HEK293 (cell line): ENCODE data around the gene ZNHIT1.

Experiments used
- GLI4 ChIP-seq: fragments of 450-650 bp; formaldehyde crosslinking; IDR thresholded peaks from 2 replicates; pipeline ENCODE4 v1.5.1; 2016; ENCODE audit warnings: missing biosample characterization, missing genetic modification characterization
- REPIN1 ChIP-seq: fragments of 450-650 bp; formaldehyde crosslinking; IDR thresholded peaks from 2 replicates; pipeline ENCODE4 v1.5.1; 2017; ENCODE audit warnings: missing biosample characterization, missing genetic modification characterization, low read depth
- REST ChIP-seq: fragments of 450-650 bp; formaldehyde crosslinking; IDR thresholded peaks from 2 replicates; pipeline ENCODE4 v1.5.1; 2016; ENCODE audit warnings: missing biosample characterization, missing genetic modification characterization
- TSHZ1 ChIP-seq: fragments of 450-650 bp; formaldehyde crosslinking; IDR thresholded peaks from 2 replicates; pipeline ENCODE4 v1.5.1; 2016; ENCODE audit warnings: missing biosample characterization, missing genetic modification characterization, borderline replicate concordance
- ZBTB1 ChIP-seq: fragments of 450-650 bp; formaldehyde crosslinking; IDR thresholded peaks from 2 replicates; pipeline ENCODE4 v1.5.1; 2016; ENCODE audit warnings: missing biosample characterization, missing genetic modification characterization
- ZBTB44 ChIP-seq: fragments of 450-650 bp; IDR thresholded peaks from 2 replicates; pipeline ENCODE4 v1.5.1; 2018; ENCODE audit warnings: missing biosample characterization, mild to moderate bottlenecking, missing genetic modification characterization
- ZFHX2 ChIP-seq: fragments of 450-650 bp; formaldehyde crosslinking; conservative IDR thresholded peaks from 2 replicates; pipeline ENCODE4 v1.5.1; 2016; ENCODE audit warnings: missing biosample characterization, missing genetic modification characterization
- ZNF133 ChIP-seq: fragments of 450-650 bp; formaldehyde crosslinking; IDR thresholded peaks from 2 replicates; pipeline ENCODE4 v1.5.1; 2016; ENCODE audit warnings: missing biosample characterization, missing genetic modification characterization
- ZNF169 ChIP-seq: fragments of 450-650 bp; formaldehyde crosslinking; IDR thresholded peaks from 2 replicates; pipeline ENCODE4 v1.5.1; 2016; ENCODE audit warnings: missing biosample characterization, missing genetic modification characterization
- ZNF175 ChIP-seq: fragments of 450-650 bp; formaldehyde crosslinking; IDR thresholded peaks from 2 replicates; pipeline ENCODE4 v1.5.1; 2016; ENCODE audit warnings: missing biosample characterization, missing genetic modification characterization
- ZNF211 ChIP-seq: fragments of 450-650 bp; formaldehyde crosslinking; IDR thresholded peaks from 2 replicates; pipeline ENCODE4 v1.5.1; 2016; ENCODE audit warnings: low read depth, missing biosample characterization, missing genetic modification characterization
- ZNF221 ChIP-seq: fragments of 450-650 bp; formaldehyde crosslinking; IDR thresholded peaks from 2 replicates; pipeline ENCODE4 v1.5.1; 2017; ENCODE audit warnings: missing biosample characterization, missing genetic modification characterization, borderline replicate concordance
- ZNF354C ChIP-seq: fragments of 450-650 bp; formaldehyde crosslinking; IDR thresholded peaks from 2 replicates; pipeline ENCODE4 v1.5.1; 2016; ENCODE audit warnings: missing biosample characterization, missing genetic modification characterization, low read depth, borderline replicate concordance
- ZNF398 ChIP-seq: fragments of 450-650 bp; formaldehyde crosslinking; IDR thresholded peaks from 2 replicates; pipeline ENCODE4 v1.5.1; 2017; ENCODE audit warnings: missing biosample characterization, missing genetic modification characterization
- ZNF426 ChIP-seq: fragments of 450-650 bp; formaldehyde crosslinking; IDR thresholded peaks from 2 replicates; pipeline ENCODE4 v1.5.1; 2017; ENCODE audit warnings: missing biosample characterization, missing genetic modification characterization, mild to moderate bottlenecking, inconsistent platforms, moderate library complexity
- ZNF529 ChIP-seq: fragments of 450-650 bp; formaldehyde crosslinking; IDR thresholded peaks from 2 replicates; pipeline ENCODE4 v1.5.1; 2017; ENCODE audit warnings: missing genetic modification characterization, missing biosample characterization; ENCODE audit not compliant: insufficient replicate concordance
- ZNF544 ChIP-seq: fragments of 450-650 bp; formaldehyde crosslinking; IDR thresholded peaks from 2 replicates; pipeline ENCODE4 v1.5.0; 2017; ENCODE audit warnings: missing biosample characterization, missing genetic modification characterization
- ZNF645 ChIP-seq: fragments of 450-650 bp; formaldehyde crosslinking; IDR thresholded peaks from 2 replicates; pipeline ENCODE4; 2016; ENCODE audit warnings: missing biosample characterization, missing genetic modification characterization
- ZNF692 ChIP-seq: fragments of 450-650 bp; formaldehyde crosslinking; IDR thresholded peaks from 2 replicates; pipeline ENCODE4 v1.5.1; 2016; ENCODE audit warnings: missing biosample characterization, missing genetic modification characterization
- ZNF707 ChIP-seq: fragments of 450-650 bp; formaldehyde crosslinking; IDR thresholded peaks from 2 replicates; pipeline ENCODE4 v1.5.1; 2016; ENCODE audit warnings: missing biosample characterization, missing genetic modification characterization
- ZNF747 ChIP-seq: fragments of 450-650 bp; formaldehyde crosslinking; IDR thresholded peaks from 2 replicates; pipeline ENCODE4 v1.5.1; 2016; ENCODE audit warnings: missing biosample characterization, missing genetic modification characterization
- ZNF76 ChIP-seq: fragments of 450-650 bp; formaldehyde crosslinking; IDR thresholded peaks from 2 replicates; pipeline ENCODE4; 2016; ENCODE audit warnings: low read depth, missing biosample characterization, missing genetic modification characterization, borderline replicate concordance
- ZNF791 ChIP-seq: fragments of 450-650 bp; formaldehyde crosslinking; IDR thresholded peaks from 2 replicates; pipeline ENCODE4 v1.5.1; 2016; ENCODE audit warnings: missing biosample characterization, missing genetic modification characterization
- ZNF830 ChIP-seq: fragments of 450-650 bp; IDR thresholded peaks from 2 replicates; pipeline ENCODE4 v1.5.0; 2018; ENCODE audit warnings: missing biosample characterization, missing genetic modification characterization, low read depth, mild to moderate bottlenecking, moderate library complexity

The ZNHIT1 gene

GRCh38 chr7:101172854-101173751 is 44.9 kb upstream of the ZNHIT1 start (continued):
- peak; percentile 41; the same call in 1 of the 2 replicates for TF ChIP-seq ZNF76 (tag by site-specific recombination)
- no peak for TF ChIP-seq ZNF645
- no peak for TF ChIP-seq ZNF426 (tag by site-specific recombination)
- no peak for TF ChIP-seq ZBTB44 (tag by site-specific recombination)
- TF ChIP-seq ZNF791 (tag by site-specific recombination): no peak
- no peak for TF ChIP-seq ZNF133 (tag by site-specific recombination)
- TF ChIP-seq ZNF707 (tag by site-specific recombination): no peak
- no peak for TF ChIP-seq REPIN1
- no peak for TF ChIP-seq ZNF830 (tag by site-specific recombination)
- TF ChIP-seq REST (tag by site-specific recombination): no peak
- no peak for TF ChIP-seq ZBTB1 (tag by site-specific recombination)
- TF ChIP-seq ZFHX2 (tag by site-specific recombination): peak; percentile 86
- no peak for TF ChIP-seq ZNF747
- TF ChIP-seq ZNF221 (tag by site-specific recombination): no peak
- no peak for TF ChIP-seq ZNF354C
- TF ChIP-seq ZNF544 (tag by site-specific recombination): no peak
- no peak for TF ChIP-seq ZNF529 (tag by site-specific recombination)
- TF ChIP-seq GLI4 (tag by site-specific recombination): no peak
- TF ChIP-seq ZNF175 (tag by site-specific recombination): no peak
- no peak for TF ChIP-seq TSHZ1 (tag by site-specific recombination)
- TF ChIP-seq ZNF169 (tag by site-specific recombination): no peak
- TF ChIP-seq ZNF398 (tag by site-specific recombination): peak; percentile 29; the same call in 1 of the 2 replicates
- TF ChIP-seq ZNF211: no peak
- TF ChIP-seq ZNF692: peak; percentile 71; the same call in 1 of the 2 replicates
